GM13976 (cell line): Measurements from ENCODE around the gene NELFA.
"Not testable (repeated sequence)": the region's sequence is repeated elsewhere in the genome, so short reads cannot be mapped to it uniquely, and the experiment has no call there.

ENCODE experiments used
- DNase-seq: peaks from one replicate; pipeline ENCODE4 v3.0.0; 2012; ENCODE audit warnings: low spot score
- in situ Hi-C: fragments of 300-500 bp; cut with MboI; formaldehyde crosslinking; loops from one replicate; pipeline ENCODE4 v1.12.0; 2022; ENCODE audit warnings: low sequenced_read_pairs, mixed read lengths, inconsistent platforms; ENCODE audit not compliant: unreplicated experiment
- TF ChIP-seq, protein P1 (sequence below): IDR thresholded peaks from 2 replicates; pipeline ENCODE4 v1.5.1; 2012; ENCODE audit warnings: borderline replicate concordance, mild to moderate bottlenecking; ENCODE audit not compliant: insufficient read depth; ENCODE audit errors: extremely low read depth, missing control alignments, control extremely low read depth

NELFA gene

GRCh38 chr4:2024683-2025082, 15.9 kb upstream of the NELFA start:
- TF ChIP-seq, protein P1, sequence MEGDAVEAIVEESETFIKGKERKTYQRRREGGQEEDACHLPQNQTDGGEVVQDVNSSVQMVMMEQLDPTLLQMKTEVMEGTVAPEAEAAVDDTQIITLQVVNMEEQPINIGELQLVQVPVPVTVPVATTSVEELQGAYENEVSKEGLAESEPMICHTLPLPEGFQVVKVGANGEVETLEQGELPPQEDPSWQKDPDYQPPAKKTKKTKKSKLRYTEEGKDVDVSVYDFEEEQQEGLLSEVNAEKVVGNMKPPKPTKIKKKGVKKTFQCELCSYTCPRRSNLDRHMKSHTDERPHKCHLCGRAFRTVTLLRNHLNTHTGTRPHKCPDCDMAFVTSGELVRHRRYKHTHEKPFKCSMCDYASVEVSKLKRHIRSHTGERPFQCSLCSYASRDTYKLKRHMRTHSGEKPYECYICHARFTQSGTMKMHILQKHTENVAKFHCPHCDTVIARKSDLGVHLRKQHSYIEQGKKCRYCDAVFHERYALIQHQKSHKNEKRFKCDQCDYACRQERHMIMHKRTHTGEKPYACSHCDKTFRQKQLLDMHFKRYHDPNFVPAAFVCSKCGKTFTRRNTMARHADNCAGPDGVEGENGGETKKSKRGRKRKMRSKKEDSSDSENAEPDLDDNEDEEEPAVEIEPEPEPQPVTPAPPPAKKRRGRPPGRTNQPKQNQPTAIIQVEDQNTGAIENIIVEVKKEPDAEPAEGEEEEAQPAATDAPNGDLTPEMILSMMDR: no peak
- in situ Hi-C loops: no loop called here
- peak; percentile 5 for DNase-seq

DNA sequence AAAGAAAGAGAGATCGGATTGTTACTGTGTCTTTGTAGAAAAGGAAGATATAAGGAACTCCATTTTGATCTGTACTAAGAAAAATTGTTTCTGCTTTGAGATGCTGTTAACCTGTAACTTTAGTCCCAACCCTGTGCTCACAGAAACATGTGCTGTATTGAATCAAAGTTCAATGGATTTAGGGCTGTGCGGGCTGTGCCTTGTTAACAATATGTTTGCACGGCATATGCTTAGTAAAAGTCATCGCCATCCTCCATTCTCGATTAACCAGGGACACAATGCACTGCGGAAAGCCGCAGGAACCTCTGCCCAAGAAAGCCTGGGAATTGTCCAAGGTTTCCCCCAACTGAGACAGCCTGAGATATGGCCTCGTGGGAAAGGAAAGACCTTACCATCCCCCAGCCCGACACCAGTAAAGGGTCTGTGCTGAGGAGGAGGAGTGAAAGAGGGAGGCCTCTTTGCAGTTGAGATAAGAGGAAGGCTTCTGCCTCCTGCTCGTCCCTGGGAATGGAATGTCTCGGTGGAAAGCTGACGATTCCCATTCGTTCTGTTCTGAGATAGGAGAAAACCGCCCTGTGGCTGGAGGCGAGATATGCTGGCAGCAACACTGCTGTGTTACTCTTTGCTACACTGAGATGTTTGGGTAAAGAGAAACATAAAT, 12.7 kb upstream of the NELFA start:
- in situ Hi-C loops, DNase-seq: not testable (repeated sequence)

DNA sequence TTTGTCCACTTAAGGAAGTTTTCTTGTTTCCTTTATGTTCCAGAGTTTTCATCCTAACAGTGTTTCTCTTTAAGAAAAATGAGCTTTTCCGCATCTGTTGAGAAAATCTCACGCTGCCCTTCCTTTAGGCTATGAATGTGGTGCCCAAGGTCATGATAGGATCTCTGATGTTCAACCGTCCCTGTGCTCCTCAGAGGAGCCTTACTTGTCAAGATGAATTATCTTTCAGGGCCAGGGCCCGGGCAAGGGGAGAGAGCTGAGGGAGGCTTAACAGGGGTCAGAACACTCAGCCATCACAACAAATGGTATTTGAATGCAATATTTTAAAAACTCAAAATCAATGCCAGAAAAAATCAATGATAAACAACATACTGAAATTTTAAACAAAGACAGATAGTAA, 6.2 kb upstream of the NELFA start:
- no peak for DNase-seq
- in situ Hi-C loops: no loop called here
- TF ChIP-seq, protein P1: no peak

- in situ Hi-C loops: no loop called here
- TF ChIP-seq, protein P1: no peak
- no peak for DNase-seq
These were observed 2.8 kb upstream of the NELFA start for GRCh38 chr4:2011583-2011982.

DNA sequence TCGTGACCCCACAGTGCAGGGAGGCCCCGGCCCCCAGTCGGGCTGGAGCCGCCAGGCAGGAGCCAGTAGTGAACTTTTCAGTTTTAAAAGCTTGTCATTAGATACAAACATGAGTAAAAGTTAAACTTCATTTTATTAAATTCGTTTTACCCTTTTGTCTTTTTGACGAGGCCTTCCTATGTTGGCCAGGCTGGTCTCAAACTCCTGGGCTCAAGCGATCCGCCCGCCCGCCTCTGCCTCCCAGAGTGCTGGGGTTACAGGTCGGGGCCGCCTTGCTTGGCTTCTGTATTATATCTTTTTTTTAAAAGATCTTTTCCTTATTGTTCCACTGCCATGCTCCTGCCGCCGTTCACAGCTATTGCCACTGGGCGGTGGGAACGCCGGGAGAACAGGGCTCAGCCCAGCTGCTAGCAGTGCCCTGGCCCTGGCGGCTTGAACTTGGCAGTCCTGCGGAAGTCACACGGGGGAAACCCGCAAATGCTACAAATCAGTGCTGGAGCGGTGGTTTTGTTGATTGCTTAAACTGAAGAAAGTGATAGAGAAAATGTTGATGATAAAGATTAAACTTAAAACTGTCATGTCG, 968 bp upstream of the NELFA start:
- TF ChIP-seq, protein P1: no peak
- in situ Hi-C loops: no loop called here
- peak; percentile 67 for DNase-seq

- no peak for DNase-seq
- in situ Hi-C loops: no loop called here
- TF ChIP-seq, protein P1: no peak
These were observed 178 bp downstream of the NELFA start for GRCh38 chr4:2008671-2008920.

DNA sequence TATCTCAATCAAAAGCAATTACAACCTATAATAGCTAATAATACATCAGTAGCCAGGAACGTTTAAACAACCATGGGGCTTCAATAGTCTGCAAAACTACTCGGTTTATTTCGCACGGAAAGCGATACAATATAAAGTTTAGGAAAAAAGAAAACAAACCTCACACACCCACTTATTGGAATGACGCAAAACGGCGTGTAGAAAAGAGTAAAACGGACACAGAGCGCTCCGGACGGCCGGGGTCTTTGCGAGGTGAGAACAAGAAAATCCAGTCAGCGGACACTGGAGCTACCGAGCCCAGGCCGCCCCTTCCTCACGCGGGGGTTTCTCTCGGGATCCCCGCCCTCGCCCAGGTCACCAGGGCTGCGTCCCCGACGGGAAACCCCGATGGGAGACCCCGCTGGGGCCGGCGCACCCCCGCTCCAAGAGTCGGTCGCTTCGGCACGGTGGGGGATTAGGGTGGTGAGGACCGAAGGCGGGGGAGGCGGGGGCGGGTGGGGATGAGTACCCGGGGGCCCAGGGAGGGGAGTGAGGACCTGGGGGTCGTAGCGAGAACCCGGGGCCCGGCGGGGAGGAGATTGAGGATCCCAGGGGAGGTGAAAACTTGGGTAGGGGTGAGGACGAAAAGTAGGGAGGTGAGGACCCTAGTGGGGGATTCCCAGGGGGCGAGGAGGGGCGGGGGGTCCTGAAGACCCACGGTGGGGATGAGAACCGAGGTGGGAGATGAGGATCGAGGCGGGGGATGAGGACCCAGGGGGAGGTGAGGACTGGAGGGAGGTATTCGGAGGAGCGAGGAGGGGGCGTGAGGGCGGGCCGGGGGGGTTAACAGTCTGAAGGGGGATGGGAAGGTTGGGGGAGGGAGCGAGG, 737 bp downstream of the NELFA start:
- in situ Hi-C loops: no loop called here
- DNase-seq: peak; percentile 26
- TF ChIP-seq, protein P1: no peak
